ENCODE data around the gene VRK1. TPM values are rescaled to one million over a fixed set of nuclear protein-coding genes. Genes with fewer than 3 reads are reported as not detected.

The VRK1 gene
- total RNA-seq, 1 experiment from 2014 or later, result 124 TPM

GRCh38 chr14:96754162-96754844, 42.9 kb upstream of the VRK1 start:
- ChIA-PET CTCF (no interaction called here), POLR2A (ENCODE audit: low non-redundant PET) (no interaction called here)
- no TSS peak for BruUV-seq (replicated peaks)
- Histone ChIP-seq H3K27ac (ENCODE audit: low read depth, low read length, poor library complexity, severe bottlenecking) (no peak overlapping the region), H3K9me3 (ENCODE audit: low read depth, low read length, poor library complexity, severe bottlenecking) (no peaks in the 10 kb centered on the region), H3K4me1 (ENCODE audit: insufficient read depth, low read length, poor library complexity, severe bottlenecking) (no peaks in the 10 kb centered on the region), H3K27me3 (replicated peaks; ENCODE audit: insufficient read depth, low read depth, low read length, poor library complexity) (no peaks in the 10 kb centered on the region), H3K36me3 (ENCODE audit: insufficient read depth, low read length, poor library complexity, severe bottlenecking) (no peaks in the 10 kb centered on the region), H3K4me3 (ENCODE audit: low read depth, low read length, poor library complexity, severe bottlenecking) (no peak overlapping the region)
- intact Hi-C loops (cut with micrococcal nuclease; ENCODE audit: unreplicated experiment), result no loop called here
- DNase-seq (ENCODE audit: low spot score), result no peak
- no peak for TF ChIP-seq EZH2 (IDR thresholded peaks at IDR 0.05; ENCODE audit: borderline replicate concordance, low read depth, low read length, poor library complexity, severe bottlenecking)
- TF ChIP-seq, protein P1, sequence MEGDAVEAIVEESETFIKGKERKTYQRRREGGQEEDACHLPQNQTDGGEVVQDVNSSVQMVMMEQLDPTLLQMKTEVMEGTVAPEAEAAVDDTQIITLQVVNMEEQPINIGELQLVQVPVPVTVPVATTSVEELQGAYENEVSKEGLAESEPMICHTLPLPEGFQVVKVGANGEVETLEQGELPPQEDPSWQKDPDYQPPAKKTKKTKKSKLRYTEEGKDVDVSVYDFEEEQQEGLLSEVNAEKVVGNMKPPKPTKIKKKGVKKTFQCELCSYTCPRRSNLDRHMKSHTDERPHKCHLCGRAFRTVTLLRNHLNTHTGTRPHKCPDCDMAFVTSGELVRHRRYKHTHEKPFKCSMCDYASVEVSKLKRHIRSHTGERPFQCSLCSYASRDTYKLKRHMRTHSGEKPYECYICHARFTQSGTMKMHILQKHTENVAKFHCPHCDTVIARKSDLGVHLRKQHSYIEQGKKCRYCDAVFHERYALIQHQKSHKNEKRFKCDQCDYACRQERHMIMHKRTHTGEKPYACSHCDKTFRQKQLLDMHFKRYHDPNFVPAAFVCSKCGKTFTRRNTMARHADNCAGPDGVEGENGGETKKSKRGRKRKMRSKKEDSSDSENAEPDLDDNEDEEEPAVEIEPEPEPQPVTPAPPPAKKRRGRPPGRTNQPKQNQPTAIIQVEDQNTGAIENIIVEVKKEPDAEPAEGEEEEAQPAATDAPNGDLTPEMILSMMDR (conservative IDR thresholded peaks at IDR 0.05; ENCODE audit: low read depth, low read length), result no peak

DNA sequence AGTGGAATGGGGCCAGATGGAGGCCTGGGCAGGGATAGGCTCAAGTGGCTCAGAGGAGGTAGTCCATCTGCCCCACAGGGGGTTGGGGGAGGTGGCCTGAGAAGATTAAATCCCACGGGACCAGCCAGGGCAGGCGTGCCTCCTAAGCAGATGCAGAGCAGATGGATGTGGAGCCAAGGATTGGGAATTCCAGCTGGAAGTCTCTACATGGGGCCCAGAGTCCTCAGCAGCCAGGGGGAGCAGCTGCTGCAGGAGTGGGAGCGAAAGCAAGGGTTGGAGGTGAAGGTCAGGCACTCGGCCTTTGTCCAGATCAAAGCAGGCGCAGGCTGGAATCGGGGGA, 42.4 kb upstream of the VRK1 start:
- intact Hi-C loops (cut with micrococcal nuclease; ENCODE audit: unreplicated experiment), result no loop called here

GRCh38 chr14:96756745-96757144, 40.4 kb upstream of the VRK1 start:
- TF ChIP-seq, protein P1 (conservative IDR thresholded peaks at IDR 0.05; ENCODE audit: low read depth, low read length), result no peak
- no peaks in the 10 kb centered on the region for H3K9me3 ChIP-seq (ENCODE audit: low read depth, low read length, poor library complexity, severe bottlenecking)
- ChIA-PET POLR2A (ENCODE audit: low non-redundant PET) (no interaction called here), CTCF (interaction anchor here (0.5 kb wide), 1 partner anchor 105 kb away, joined by 6 read pairs; no protein-coding TSS in a partner anchor)
- intact Hi-C loops (cut with micrococcal nuclease; ENCODE audit: unreplicated experiment), result no loop called here
- H3K27ac ChIP-seq (ENCODE audit: low read depth, low read length, poor library complexity, severe bottlenecking), result no peak overlapping the region
- H3K36me3 ChIP-seq (ENCODE audit: insufficient read depth, low read length, poor library complexity, severe bottlenecking), result no peaks in the 10 kb centered on the region
- no TSS peak for BruUV-seq (replicated peaks)
- no peaks in the 10 kb centered on the region for H3K27me3 ChIP-seq (replicated peaks; ENCODE audit: insufficient read depth, low read depth, low read length, poor library complexity)
- H3K4me3 ChIP-seq (ENCODE audit: low read depth, low read length, poor library complexity, severe bottlenecking), result no peak overlapping the region
- H3K4me1 ChIP-seq (ENCODE audit: insufficient read depth, low read length, poor library complexity, severe bottlenecking), result no peaks in the 10 kb centered on the region
- no peak for DNase-seq (ENCODE audit: low spot score)

More for the DNA sequence above, 42.4 kb upstream of the VRK1 start:
- H3K27ac ChIP-seq (ENCODE audit: low read depth, low read length, poor library complexity, severe bottlenecking), result no peak overlapping the region
- no peaks in the 10 kb centered on the region for H3K9me3 ChIP-seq (ENCODE audit: low read depth, low read length, poor library complexity, severe bottlenecking)
- peak; percentile 18 for DNase-seq (ENCODE audit: low spot score)
- no peaks in the 10 kb centered on the region for H3K4me1 ChIP-seq (ENCODE audit: insufficient read depth, low read length, poor library complexity, severe bottlenecking)
- no peaks in the 10 kb centered on the region for H3K36me3 ChIP-seq (ENCODE audit: insufficient read depth, low read length, poor library complexity, severe bottlenecking)
- no TSS peak for BruUV-seq (replicated peaks)
- TF ChIP-seq, protein P1 (conservative IDR thresholded peaks at IDR 0.05; ENCODE audit: low read depth, low read length), result no peak
- TF ChIP-seq EZH2 (IDR thresholded peaks at IDR 0.05; ENCODE audit: borderline replicate concordance, low read depth, low read length, poor library complexity, severe bottlenecking), result no peak
- no peaks in the 10 kb centered on the region for H3K27me3 ChIP-seq (replicated peaks; ENCODE audit: insufficient read depth, low read depth, low read length, poor library complexity)
- no peak overlapping the region for H3K4me3 ChIP-seq (ENCODE audit: low read depth, low read length, poor library complexity, severe bottlenecking)
- ChIA-PET POLR2A (ENCODE audit: low non-redundant PET) (no interaction called here), CTCF (no interaction called here)

Data from A673 (cell line).